ENCODE measurements around the gene TNFRSF12A. TPM values are rescaled to one million over a fixed set of nuclear protein-coding genes. Genes with fewer than 3 reads are reported as not detected.

Gene TNFRSF12A
- total and polyA plus RNA-seq, 9 of the 15 experiments (the other 6 are each of a cell fraction or from before 2014, with no cell fraction given) = 0.41 to 61.8 (median 26.5) TPM

DNA sequence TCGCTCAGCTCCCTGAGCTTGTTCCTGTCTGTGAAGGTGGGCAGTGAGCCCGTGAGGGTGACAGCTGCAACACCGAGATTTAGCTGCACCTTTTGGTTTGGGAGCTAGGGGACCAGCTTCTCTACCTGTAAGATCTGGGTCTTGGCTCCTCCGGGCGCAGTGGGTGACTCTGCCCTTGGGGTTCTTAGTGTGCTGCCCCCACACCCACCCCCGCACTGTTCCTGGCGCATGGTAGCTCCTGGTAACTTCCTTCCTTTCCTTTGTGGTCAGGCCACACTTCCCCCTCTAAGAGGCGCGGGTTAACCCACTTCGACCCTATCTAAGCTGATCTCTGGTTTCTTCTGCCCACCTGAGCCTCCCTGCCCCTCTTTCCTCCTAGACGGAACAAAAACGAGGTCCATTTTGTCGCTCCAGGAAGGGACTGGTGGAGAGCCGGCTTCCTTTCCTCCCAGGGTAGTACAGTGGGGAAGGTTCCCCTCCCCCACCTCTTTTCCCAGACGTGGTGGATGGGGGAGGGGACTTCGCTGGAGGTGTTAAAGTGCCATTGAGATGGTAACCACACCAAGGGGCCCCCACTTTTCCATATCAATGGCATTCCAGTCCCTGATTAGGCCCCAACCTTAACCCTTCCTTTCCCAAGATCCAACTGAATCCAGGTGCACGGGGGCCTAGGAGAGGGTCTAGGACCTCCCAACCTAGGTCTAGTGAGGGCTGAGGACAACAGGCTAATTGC is 12.0 kb upstream of the TNFRSF12A start (continued):
- TF ChIP-seq PPARD (CRISPR knock-in tag; IDR thresholded peaks at IDR 0.05) (no peak), ZNF24 (IDR thresholded peaks at IDR 0.05) (peak; percentile 43; the same call in 1 of the 2 replicates), CEBPB (tag; IDR thresholded peaks at IDR 0.05) (no peak), ZNF133 (CRISPR knock-in tag; IDR thresholded peaks at IDR 0.05) (no peak), ZKSCAN1 (IDR thresholded peaks at IDR 0.05; ENCODE audit: low read depth, low read length) (peak; percentile 40; the same call in 1 of the 2 replicates), HMBOX1 (IDR thresholded peaks at IDR 0.05) (peak; percentile 76; the same call in 1 of the 2 replicates), COPS2 (conservative IDR thresholded peaks at IDR 0.05) (no peak), E2F4 (CRISPR knock-in tag; IDR thresholded peaks at IDR 0.05; ENCODE audit: low read depth) (no peak), GATA2 (CRISPR knock-in tag; IDR thresholded peaks at IDR 0.05) (peak; percentile 32), HDAC2 (IDR thresholded peaks at IDR 0.05) (peak; percentile 66; the same call in 1 of the 2 replicates), GABPA (tag; conservative IDR thresholded peaks at IDR 0.05; ENCODE audit: low read depth) (peak; percentile 84), ZNF592 (IDR thresholded peaks at IDR 0.05) (peak; percentile 60; the same call in 1 of the 2 replicates), BRF2 (IDR thresholded peaks at IDR 0.05; ENCODE audit: borderline replicate concordance, insufficient read depth, insufficient read length) (no peak), GMEB1 (CRISPR knock-in tag; IDR thresholded peaks at IDR 0.05) (no peak)
- TF ChIP-seq, protein P1, sequence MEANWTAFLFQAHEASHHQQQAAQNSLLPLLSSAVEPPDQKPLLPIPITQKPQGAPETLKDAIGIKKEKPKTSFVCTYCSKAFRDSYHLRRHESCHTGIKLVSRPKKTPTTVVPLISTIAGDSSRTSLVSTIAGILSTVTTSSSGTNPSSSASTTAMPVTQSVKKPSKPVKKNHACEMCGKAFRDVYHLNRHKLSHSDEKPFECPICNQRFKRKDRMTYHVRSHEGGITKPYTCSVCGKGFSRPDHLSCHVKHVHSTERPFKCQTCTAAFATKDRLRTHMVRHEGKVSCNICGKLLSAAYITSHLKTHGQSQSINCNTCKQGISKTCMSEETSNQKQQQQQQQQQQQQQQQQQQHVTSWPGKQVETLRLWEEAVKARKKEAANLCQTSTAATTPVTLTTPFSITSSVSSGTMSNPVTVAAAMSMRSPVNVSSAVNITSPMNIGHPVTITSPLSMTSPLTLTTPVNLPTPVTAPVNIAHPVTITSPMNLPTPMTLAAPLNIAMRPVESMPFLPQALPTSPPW (CRISPR knock-in tag; IDR thresholded peaks at IDR 0.05) = peak; percentile 79
- TF ChIP-seq, protein P2, sequence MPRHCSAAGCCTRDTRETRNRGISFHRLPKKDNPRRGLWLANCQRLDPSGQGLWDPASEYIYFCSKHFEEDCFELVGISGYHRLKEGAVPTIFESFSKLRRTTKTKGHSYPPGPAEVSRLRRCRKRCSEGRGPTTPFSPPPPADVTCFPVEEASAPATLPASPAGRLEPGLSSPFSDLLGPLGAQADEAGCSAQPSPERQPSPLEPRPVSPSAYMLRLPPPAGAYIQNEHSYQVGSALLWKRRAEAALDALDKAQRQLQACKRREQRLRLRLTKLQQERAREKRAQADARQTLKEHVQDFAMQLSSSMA (CRISPR knock-in tag; IDR thresholded peaks at IDR 0.05) = no peak

All from K562 (cell line).